ENCODE results near the gene NFKBIL1. TPM values are rescaled to one million over a fixed set of nuclear protein-coding genes. Genes with fewer than 3 reads are reported as not detected.
A peak's percentile ranks its signal among the peaks of the same experiment; 100 is the strongest.

The NFKBIL1 gene
- total RNA-seq, 1 donor from 2014 or later: 14.2 TPM

GRCh38 chr6:31581434-31582229 is 34.2 kb downstream of the NFKBIL1 start:
- TF ChIP-seq POLR2AphosphoS5 (IDR thresholded peaks at IDR 0.05; ENCODE audit: insufficient read depth in 1 of 2, low read depth in 1 of 2) (no peak), CTCF (IDR thresholded peaks at IDR 0.05) (no peak), POLR2A (IDR thresholded peaks at IDR 0.05) (no peak)
- DNase-seq (ENCODE audit: extremely low spot score in 2 of 2): no peak
- H3K27ac ChIP-seq: peak overlapping the region; percentile 92
- H3K4me1 ChIP-seq: peaks cover 25% of the 10 kb centered on the region
- no peaks in the 10 kb centered on the region for H3K36me3 ChIP-seq
- H3K4me3 ChIP-seq: peak overlapping the region; percentile 68 to 74
- H3K9me3 ChIP-seq: no peaks in the 10 kb centered on the region
- no peaks in the 10 kb centered on the region for H3K27me3 ChIP-seq
- intact Hi-C loops (cut with DNase I): no loop called here

GRCh38 chr6:31582230-31582643 is 34.8 kb downstream of the NFKBIL1 start, which contains the start of gene LTB:
LTB (minus strand) TSS chr6:31582424; CDS start chr6:31582417, 7 bp downstream.
- Histone ChIP-seq H3K36me3 (no peaks in the 10 kb centered on the region), H3K4me3 (peak within 1 kb of the TSS; percentile 68 to 74), H3K27me3 (no peaks in the 10 kb centered on the region), H3K4me1 (peaks cover 25% of the 10 kb centered on the region), H3K9me3 (no peaks in the 10 kb centered on the region), H3K27ac (peak within 1 kb of the TSS; percentile 92)
- intact Hi-C loops (cut with DNase I): no loop called here
- no peak for DNase-seq (ENCODE audit: extremely low spot score in 2 of 2)
- TF ChIP-seq CTCF (IDR thresholded peaks at IDR 0.05) (no peak), POLR2A (IDR thresholded peaks at IDR 0.05) (no peak), POLR2AphosphoS5 (IDR thresholded peaks at IDR 0.05; ENCODE audit: insufficient read depth in 1 of 2, low read depth in 1 of 2) (no peak)

GRCh38 chr6:31585491-31585890 is 38.1 kb downstream of the NFKBIL1 start:
- Histone ChIP-seq H3K4me1 (peaks cover 22% of the 10 kb centered on the region), H3K4me3 (no peak overlapping the region), H3K27ac (no peak overlapping the region), H3K27me3 (no peaks in the 10 kb centered on the region), H3K9me3 (no peaks in the 10 kb centered on the region), H3K36me3 (no peaks in the 10 kb centered on the region)
- intact Hi-C loops (cut with DNase I): no loop called here
- DNase-seq (ENCODE audit: extremely low spot score in 2 of 2): no peak
- TF ChIP-seq POLR2AphosphoS5 (IDR thresholded peaks at IDR 0.05; ENCODE audit: insufficient read depth in 1 of 2, low read depth in 1 of 2) (no peak), POLR2A (IDR thresholded peaks at IDR 0.05) (no peak), CTCF (IDR thresholded peaks at IDR 0.05) (no peak)

- Histone ChIP-seq H3K36me3 (no peaks in the 10 kb centered on the region), H3K27me3 (no peaks in the 10 kb centered on the region), H3K9me3 (no peaks in the 10 kb centered on the region), H3K4me1 (peaks cover 19% of the 10 kb centered on the region), H3K4me3 (no peak within 1 kb of the TSS), H3K27ac (no peak within 1 kb of the TSS)
- intact Hi-C loops (cut with DNase I): no loop called here
- no peak for DNase-seq (ENCODE audit: extremely low spot score in 2 of 2)
- TF ChIP-seq POLR2A (IDR thresholded peaks at IDR 0.05) (no peak), POLR2AphosphoS5 (IDR thresholded peaks at IDR 0.05; ENCODE audit: insufficient read depth in 1 of 2, low read depth in 1 of 2) (no peak), CTCF (IDR thresholded peaks at IDR 0.05) (no peak)
Measured at GRCh38 chr6:31586008-31586407, 38.6 kb downstream of the NFKBIL1 start, which contains the start of gene LST1. LST1 (plus strand) TSS chr6:31586277; CDS start chr6:31587300, 1,023 bp downstream.
